H4 (cell line): ENCODE data around the gene ALKBH5. TPM values are rescaled to one million over a fixed set of nuclear protein-coding genes. Genes with fewer than 3 reads are reported as not detected.

Source experiments
- DNase-seq: peaks from one replicate; pipeline ENCODE4 v3.0.0-alpha.2; 2015; ENCODE audit warnings: low spot score
- total RNA-seq: library from RNA; depleted of rRNA; stranded (reverse); fragments of >200 nt; shearing (Covaris generic); gene quantifications from 2 replicates; pipeline ENCODE4 v1.2.3, GENCODE V29; 2014

The ALKBH5 gene
- total RNA-seq, 1 experiment from 2014 or later, result 58.2 TPM

GRCh38 chr17:18224053-18224386 is 40.4 kb downstream of the ALKBH5 start:
- no peak for DNase-seq

GRCh38 chr17:18224387-18225120 is 40.9 kb downstream of the ALKBH5 start:
- DNase-seq, result no peak

- DNase-seq, result peak; percentile 87
Measured at GRCh38 chr17:18225121-18225641, 41.6 kb downstream of the ALKBH5 start, which contains the start of gene LLGL1. LLGL1 (plus strand) TSS chr17:18225635; CDS start chr17:18225683, 48 bp downstream.

GRCh38 chr17:18225642-18226283 is 42.1 kb downstream of the ALKBH5 start:
- no peak for DNase-seq

- DNase-seq, result no peak
Measured at GRCh38 chr17:18226284-18226945, 42.8 kb downstream of the ALKBH5 start.

GRCh38 chr17:18227635-18228034 is 44.0 kb downstream of the ALKBH5 start:
- DNase-seq, result no peak

- no peak for DNase-seq
Measured at GRCh38 chr17:18228176-18228682, 44.6 kb downstream of the ALKBH5 start.

GRCh38 chr17:18229254-18229653 is 45.6 kb downstream of the ALKBH5 start:
- DNase-seq, result no peak

GRCh38 chr17:18229771-18230170 is 46.1 kb downstream of the ALKBH5 start:
- no peak for DNase-seq

GRCh38 chr17:18230288-18231141 is 46.9 kb downstream of the ALKBH5 start:
- DNase-seq, result no peak

- DNase-seq, result no peak
Measured at GRCh38 chr17:18231164-18231563, 47.5 kb downstream of the ALKBH5 start.

GRCh38 chr17:18233803-18234518 is 50.3 kb downstream of the ALKBH5 start:
- DNase-seq, result no peak

GRCh38 chr17:18234853-18235380 is 51.3 kb downstream of the ALKBH5 start:
- DNase-seq, result no peak

GRCh38 chr17:18235743-18236256 is 52.2 kb downstream of the ALKBH5 start:
- peak; percentile 54 for DNase-seq

- DNase-seq, result no peak
Measured at GRCh38 chr17:18236494-18236893, 52.9 kb downstream of the ALKBH5 start.

GRCh38 chr17:18237461-18237860 is 53.8 kb downstream of the ALKBH5 start:
- no peak for DNase-seq

- DNase-seq, result no peak
Measured at GRCh38 chr17:18238299-18238698, 54.7 kb downstream of the ALKBH5 start.

GRCh38 chr17:18240449-18240848 is 56.8 kb downstream of the ALKBH5 start:
- no peak for DNase-seq

GRCh38 chr17:18241229-18241871 is 57.7 kb downstream of the ALKBH5 start:
- no peak for DNase-seq
